K562 (cell line): ENCODE measurements around the gene OMG. TPM values are rescaled to one million over a fixed set of nuclear protein-coding genes. Genes with fewer than 3 reads are reported as not detected.

Source experiments
- ATAC-seq: fragments of 200-7000 bp; cut with Tn5 transposase; 3 replicates; pipeline ENCODE4 v1.9.1; 2020; ENCODE audit warnings: moderate library complexity
- BruUV-seq: library from RNA; stranded (reverse); fragments of 400-500 nt; replicated peaks from 2 replicates; lab custom pipeline; 2021; lab: Mats Ljungman, UMichigan
- CTCF ChIA-PET: fragments of 300-600 bp; formaldehyde crosslinking; extraction: SDS; loops from one replicate; lab custom pipeline; 2021; ENCODE audit warnings: low intra/inter-chr PET ratio; lab: Yijun Ruan, JAX
- POLR2A ChIA-PET: fragments of 300-600, 350-650 bp; sonication (Branson Sonifier 250); formaldehyde crosslinking; extraction: SDS; loops from one replicate; lab custom pipeline; 2021; ENCODE audit warnings: antibody characterized with exemption, inconsistent platforms; lab: Yijun Ruan, JAX
- DNase-seq, 4 experiments: peaks; one replicate each; pipeline versions ENCODE4 v3.0.0 to v3.0.0-alpha.2; 2011 to 2018; ENCODE audit warnings: low spot score in 3 of 4, mixed read lengths in 3 of 4; ENCODE audit errors: extremely low read depth in 1 of 4
- FAIRE-seq: peaks from 2 replicates; lab custom pipeline; 2011; peaks lifted over from hg19 to GRCh38; lab: Jason Lieb, UNC
- H2AFZ ChIP-seq: 2 replicates; pipeline ENCODE4 v1.6.0; 2011; ENCODE audit warnings: low read depth, low read length, control low read depth, inconsistent platforms
- H3K27ac ChIP-seq: fragments of 200-600 bp; 3 replicates; pipeline ENCODE4 v1.8.0; 2011; ENCODE audit warnings: low read depth, mild to moderate bottlenecking, control low read depth, inconsistent platforms, low read length, moderate library complexity, mixed read lengths; ENCODE audit errors: extremely low read depth
- H3K27me3 ChIP-seq, 2 experiments: fragments of 300-600 bp in 1 of 2; 2 replicates in 1 of 2; 3 replicates in 1 of 2; pipeline versions ENCODE4 v1.6.0 to v1.8.0; 2011; ENCODE audit warnings: inconsistent platforms in 2 of 2, low read length in 2 of 2, mild to moderate bottlenecking in 1 of 2, mixed read lengths in 1 of 2, moderate library complexity in 1 of 2; ENCODE audit not compliant: control insufficient read depth in 2 of 2, insufficient read depth in 2 of 2
- H3K36me3 ChIP-seq: fragments of 300-600 bp; 3 replicates; pipeline ENCODE4 v1.8.0; 2011; ENCODE audit warnings: mild to moderate bottlenecking, low read length, inconsistent platforms; ENCODE audit not compliant: control insufficient read depth, insufficient read depth
- H3K4me1 ChIP-seq, 2 experiments: fragments of 200-600 bp in 1 of 2; replicated peaks in 1 of 2; 2 replicates in 1 of 2; 3 replicates in 1 of 2; pipeline versions ENCODE4 v1.5.1 to v1.8.0; 2011; ENCODE audit warnings: inconsistent platforms in 2 of 2, low read length in 2 of 2, mild to moderate bottlenecking in 1 of 2, mixed read lengths in 1 of 2, moderate library complexity in 1 of 2; ENCODE audit not compliant: control insufficient read depth in 2 of 2, insufficient read depth in 2 of 2
- H3K4me2 ChIP-seq: 2 replicates; pipeline ENCODE4 v1.6.1; 2011; ENCODE audit warnings: low read length, control low read depth, inconsistent platforms, mixed read lengths; ENCODE audit not compliant: insufficient read depth
- H3K4me3 ChIP-seq: fragments of 200-600 bp; sonication (generic), shearing (Covaris generic); 2 replicates; pipeline ENCODE4 v1.5.1; 2016; ENCODE audit warnings: control low read depth, inconsistent platforms
- H3K79me2 ChIP-seq: fragments of 200-600 bp; 3 replicates; pipeline ENCODE4 v1.8.0; 2011; ENCODE audit warnings: low read length, inconsistent platforms; ENCODE audit not compliant: control insufficient read depth, insufficient read depth
- H3K9ac ChIP-seq, 2 experiments: 2 replicates each; pipeline versions ENCODE4 v1.6.0 to v1.6.1; 2011; ENCODE audit warnings: low read depth in 2 of 2, low read length in 2 of 2, control low read depth in 1 of 2, inconsistent platforms in 1 of 2, mild to moderate bottlenecking in 1 of 2, mixed read lengths in 1 of 2; ENCODE audit not compliant: insufficient read depth in 1 of 2
- H3K9me1 ChIP-seq: one replicate; pipeline ENCODE4 v1.6.0; 2011; ENCODE audit warnings: inconsistent platforms, mild to moderate bottlenecking, low read length, moderate library complexity; ENCODE audit not compliant: control insufficient read depth, insufficient read depth
- H3K9me3 ChIP-seq: replicated peaks from 2 replicates; pipeline ENCODE4 v1.5.1; 2011; ENCODE audit warnings: low read depth, low read length, inconsistent platforms; ENCODE audit not compliant: control insufficient read depth, insufficient read depth
- H4K20me1 ChIP-seq: replicated peaks from 2 replicates; pipeline ENCODE4 v1.6.1; 2011; ENCODE audit warnings: low read length, inconsistent platforms, mixed read lengths; ENCODE audit not compliant: control insufficient read depth, insufficient read depth
- CEBPB ChIP-seq: fragments of 450-650 bp; IDR thresholded peaks from 2 replicates; pipeline ENCODE4 v1.6.1; 2016; ENCODE audit warnings: missing genetic modification characterization, missing compliant biosample characterization
- CEBPG ChIP-seq, 3 experiments: fragments of 200-800 bp in 1 of 3; sonication (Bioruptor generic) in 1 of 3; sonication (generic) in 1 of 3; formaldehyde crosslinking in 1 of 3; IDR thresholded peaks in 2 of 3; conservative IDR thresholded peaks in 1 of 3; 2 replicates each; pipeline versions ENCODE4 v1.6.1 to v1.8.0; 2016 to 2022; ENCODE audit warnings: missing compliant biosample characterization in 2 of 3, missing genetic modification characterization in 2 of 3, mild to moderate bottlenecking in 1 of 3, missing genetic modification reagents in 1 of 3
- CSDE1 ChIP-seq, 2 experiments: fragments of 450-650 bp; IDR thresholded peaks; 2 replicates each; pipeline ENCODE4 v1.6.1; 2016; ENCODE audit warnings: mild to moderate bottlenecking in 1 of 2
- FUS ChIP-seq: fragments of 200-400 bp; formaldehyde crosslinking; optimal IDR thresholded peaks from 2 replicates; pipeline ENCODE3; 2017; ENCODE audit warnings: low read depth, low read length
- RUNX1 ChIP-seq: sonication (generic); IDR thresholded peaks from 2 replicates; pipeline ENCODE4 v1.6.1; 2016; ENCODE audit warnings: antibody characterized with exemption, low read depth
- SIN3B ChIP-seq: fragments of 450-650 bp; IDR thresholded peaks from 2 replicates; pipeline ENCODE4 v1.6.1; 2017; ENCODE audit warnings: low read depth, mild to moderate bottlenecking, moderate library complexity
- XRCC4 ChIP-seq: IDR thresholded peaks from one replicate; pipeline ENCODE4 v1.6.1; 2011; ENCODE audit not compliant: insufficient read depth, insufficient read length; ENCODE audit errors: extremely low read depth
- ZFP30 ChIP-seq: fragments of 250-450 bp; sonication (Bioruptor Pico); IDR thresholded peaks from 2 replicates; pipeline ENCODE4 v1.8.0; 2022; ENCODE audit warnings: moderate library complexity, mild to moderate bottlenecking, inconsistent platforms, borderline replicate concordance
- ZNF764 ChIP-seq: fragments of 250-450 bp; sonication (Bioruptor Pico); IDR thresholded peaks from 2 replicates; pipeline ENCODE4 v1.4.0; 2020; ENCODE audit warnings: low read depth, mild to moderate bottlenecking, moderate library complexity
- ZZZ3 ChIP-seq: fragments of 450-650 bp; IDR thresholded peaks from 2 replicates; pipeline ENCODE4 v1.6.1; 2016; ENCODE audit warnings: antibody characterized with exemption, mild to moderate bottlenecking, moderate library complexity
- WGBS: fragments of 100-300 bp; shearing (Covaris generic); methylation state at CpG from one replicate; pipeline ENCODE4 v1.1.6; 2016; ENCODE audit warnings: low coverage, mixed read lengths; ENCODE audit not compliant: insufficient coverage; ENCODE audit errors: missing lambda C conversion rate; 5-methylcytosine and 5-hydroxymethylcytosine counted together
- in situ Hi-C: fragments of 300-500 bp; cut with MboI; formaldehyde crosslinking; loops from 4 replicates; pipeline ENCODE4 v1.15.0; 2018; ENCODE audit warnings: inconsistent platforms, mixed read lengths
- intact Hi-C: fragments of 100-400 bp; cut with micrococcal nuclease; formaldehyde crosslinking; loops from 2 replicates; pipeline ENCODE4 v1.14.2; 2022
- polyA plus RNA-seq, 8 experiments: library from polyadenylated mRNA; depleted of rRNA in 4 of 8; stranded (reverse) in 5 of 8; unstranded in 3 of 8; fragments of >200 nt; fragmentation: Nextera tagmentation in 2 of 8; fragmentation: Illumina TruSeq in 1 of 8; extraction: Ambion mirVana in 2 of 8; extraction: Trizol in 1 of 8; gene quantifications; 2 replicates each; pipeline versions ENCODE4 v1.2.1 to v1.2.3, GENCODE V29; 2011 to 2014; ENCODE audit warnings: inconsistent platforms in 1 of 8, missing spikeins in 1 of 8
- total RNA-seq, 7 experiments: library from RNA; depleted of rRNA in 6 of 7; stranded (reverse); fragments of >200 nt in 6 of 7; fragmentation: Illumina TruSeq in 2 of 7; extraction: Trizol in 2 of 7; gene quantifications; 2 replicates each; pipeline versions ENCODE4 v1.2.1 to v1.2.3, GENCODE V29; 2011 to 2021; ENCODE audit warnings: low replicate concordance in 1 of 7
- TF ChIP-seq, protein P1 (sequence below): sonication (generic); formaldehyde crosslinking; IDR thresholded peaks from 2 replicates; pipeline ENCODE4 v1.8.0; 2023; ENCODE audit warnings: mild to moderate bottlenecking, missing genetic modification reagents

The OMG gene
- total and polyA plus RNA-seq, 9 of the 15 experiments (the other 6 are each of a cell fraction or from before 2014, with no cell fraction given), result 0.41 TPM; not detected in 8

DNA sequence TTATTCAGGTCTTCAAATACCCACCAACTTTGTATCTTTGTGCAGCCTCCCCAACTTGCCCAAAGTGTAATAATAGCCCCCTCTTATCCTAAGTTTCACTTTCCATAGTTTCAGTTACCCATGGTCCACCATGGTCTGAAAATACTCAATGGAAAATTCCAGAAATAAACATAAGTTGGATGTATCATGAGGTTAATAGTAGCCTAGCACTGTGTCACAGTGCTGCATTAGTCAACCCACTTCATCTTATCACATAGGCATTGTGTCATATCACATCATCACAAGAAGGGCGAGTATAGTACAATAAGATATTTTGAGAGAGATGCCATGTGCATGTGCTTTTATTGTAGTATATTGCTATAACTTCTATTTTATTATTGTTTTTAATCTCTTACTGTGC, 21.9 kb downstream of the OMG start:
- intact Hi-C loops, result no loop called here
- Histone ChIP-seq H3K27ac (no peak overlapping the region), H3K27me3 (no peaks in the 10 kb centered on the region), H3K4me2 (no peak overlapping the region), H3K79me2 (no peaks in the 10 kb centered on the region), H2AFZ (no peak overlapping the region)
- ATAC-seq, result no peak
- WGBS, result 93% methylated on average over 1 of the region's 1 CpG
- CTCF ChIA-PET, result no interaction called here
- in situ Hi-C loops, result no loop called here
- no peak for TF ChIP-seq RUNX1
- no peak for TF ChIP-seq ZFP30 (CRISPR knock-in tag)
- TF ChIP-seq SIN3B, result no peak
- TF ChIP-seq FUS, result no peak
- TF ChIP-seq ZZZ3, result no peak
- TF ChIP-seq ZNF764 (CRISPR knock-in tag), result no peak
- TF ChIP-seq, all 486 proteins: peak for 0
- no peaks in the 10 kb centered on the region; the same call in 1 of the 2 replicates for H4K20me1 ChIP-seq
- no peak for FAIRE-seq
- no peaks in the 10 kb centered on the region; a peak in 1 of 5 replicates for H3K4me1 ChIP-seq
- POLR2A ChIA-PET, result no interaction called here
- BruUV-seq, result no TSS peak
- H3K9me1 ChIP-seq, result no peaks in the 10 kb centered on the region
- DNase-seq, result no peak
- H3K9ac ChIP-seq, result no peak overlapping the region
- H3K4me3 ChIP-seq, result no peak overlapping the region
- H3K36me3 ChIP-seq, result peaks cover 23% of the 10 kb centered on the region
- H3K9me3 ChIP-seq, result no peaks in the 10 kb centered on the region

DNA sequence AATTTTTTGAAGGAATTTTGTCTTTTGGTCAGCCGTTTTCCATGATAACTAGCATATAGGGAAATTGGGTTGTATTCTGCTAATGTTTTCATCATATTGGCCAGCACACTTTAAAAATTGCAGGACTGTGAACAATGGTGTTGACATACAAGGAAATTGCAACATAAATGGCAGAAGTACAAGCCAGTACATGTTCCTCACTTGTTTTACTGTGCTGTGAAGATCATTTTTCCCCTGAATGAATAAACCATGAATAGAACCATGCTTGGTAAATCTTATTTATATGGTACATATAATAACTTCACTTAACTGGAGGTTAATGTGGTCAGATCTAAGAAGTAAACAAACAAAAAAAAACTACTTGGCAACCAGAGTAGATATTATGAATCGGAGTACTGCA, 22.8 kb downstream of the OMG start:
- ChIA-PET POLR2A (no interaction called here), CTCF (no interaction called here)
- no peak overlapping the region for H2AFZ ChIP-seq
- DNase-seq, result no peak
- no peaks in the 10 kb centered on the region; a peak in 1 of 5 replicates for H3K4me1 ChIP-seq
- H3K9me1 ChIP-seq, result no peaks in the 10 kb centered on the region
- intact Hi-C loops (no loop called here), in situ Hi-C loops (no loop called here)
- peaks cover 32% of the 10 kb centered on the region for H3K36me3 ChIP-seq
- H3K9ac ChIP-seq, result no peak overlapping the region
- no peaks in the 10 kb centered on the region; the same call in 1 of the 2 replicates for H4K20me1 ChIP-seq
- ATAC-seq, result no peak
- no peak overlapping the region for H3K4me3 ChIP-seq
- no peak for FAIRE-seq
- BruUV-seq, result no TSS peak
- H3K4me2 ChIP-seq, result no peak overlapping the region
- no peaks in the 10 kb centered on the region for H3K27me3 ChIP-seq
- no peaks in the 10 kb centered on the region for H3K79me2 ChIP-seq
- no peak overlapping the region for H3K27ac ChIP-seq
- WGBS, result 80% methylated on average over 2 of the region's 2 CpGs
- TF ChIP-seq CEBPB (tag) (peak; percentile 50; the same call in 1 of the 2 replicates), CEBPG (CRISPR knock-in tag; IDR thresholded peaks at IDR 0.05) (no peak), CEBPG (tag; conservative IDR thresholded peaks at IDR 0.05 in 1 of 2, IDR thresholded peaks at IDR 0.05 in 1 of 2) (0 out of 4 replicates have a peak, but pooled peaks of 1 of the 2 experiments have one; percentile 38), CSDE1 (IDR thresholded peaks at IDR 0.05) (no peak), XRCC4 (no peak)
- TF ChIP-seq, protein P1, sequence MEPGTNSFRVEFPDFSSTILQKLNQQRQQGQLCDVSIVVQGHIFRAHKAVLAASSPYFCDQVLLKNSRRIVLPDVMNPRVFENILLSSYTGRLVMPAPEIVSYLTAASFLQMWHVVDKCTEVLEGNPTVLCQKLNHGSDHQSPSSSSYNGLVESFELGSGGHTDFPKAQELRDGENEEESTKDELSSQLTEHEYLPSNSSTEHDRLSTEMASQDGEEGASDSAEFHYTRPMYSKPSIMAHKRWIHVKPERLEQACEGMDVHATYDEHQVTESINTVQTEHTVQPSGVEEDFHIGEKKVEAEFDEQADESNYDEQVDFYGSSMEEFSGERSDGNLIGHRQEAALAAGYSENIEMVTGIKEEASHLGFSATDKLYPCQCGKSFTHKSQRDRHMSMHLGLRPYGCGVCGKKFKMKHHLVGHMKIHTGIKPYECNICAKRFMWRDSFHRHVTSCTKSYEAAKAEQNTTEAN (CRISPR knock-in tag), result no peak
- no peaks in the 10 kb centered on the region for H3K9me3 ChIP-seq
